H1 (cell line): ENCODE results near the gene MACROD1.

Experiments used
- EZH2 ChIP-seq: fragments of 200-600 bp; sonication (generic); IDR thresholded peaks from 2 replicates; pipeline ENCODE4 v1.7.1; 2012; ENCODE audit warnings: low read depth, mild to moderate bottlenecking, moderate library complexity, low read length, inconsistent platforms; ENCODE audit not compliant: severe bottlenecking
- JUND ChIP-seq: IDR thresholded peaks from 2 replicates; pipeline ENCODE4 v1.6.1; 2011; ENCODE audit warnings: mild to moderate bottlenecking, improper control_type of control experiment, low read length
- POLR2A ChIP-seq, 2 experiments: IDR thresholded peaks; 1 replicate in 1 of 2; 2 replicates in 1 of 2; pipeline ENCODE4 v1.6.1; 2011; ENCODE audit warnings: low read depth in 2 of 2, low read length in 2 of 2, mild to moderate bottlenecking in 2 of 2; ENCODE audit errors: control extremely low read depth in 1 of 2
- RBBP5 ChIP-seq: IDR thresholded peaks from 2 replicates; pipeline ENCODE4 v1.7.1; 2012; ENCODE audit warnings: low read depth, mild to moderate bottlenecking, inconsistent platforms, low read length, moderate library complexity, borderline replicate concordance
- YY1 ChIP-seq: IDR thresholded peaks from 2 replicates; pipeline ENCODE4 v1.6.1; 2011; ENCODE audit warnings: low read depth, mild to moderate bottlenecking, low read length
- ZNF274 ChIP-seq: IDR thresholded peaks from 2 replicates; pipeline ENCODE4 v1.7.0; 2012; ENCODE audit warnings: low read length, borderline replicate concordance; ENCODE audit errors: extremely low read depth
- TF ChIP-seq, protein P1 (sequence below), 3 experiments: IDR thresholded peaks; 1 replicate in 2 of 3; 2 replicates in 1 of 3; pipeline versions ENCODE4 v1.5.1 to v1.6.1; 2011; ENCODE audit warnings: low read length in 3 of 3, mild to moderate bottlenecking in 3 of 3, inconsistent platforms in 2 of 3, low read depth in 1 of 3, moderate library complexity in 1 of 3; ENCODE audit not compliant: insufficient read depth in 1 of 3; ENCODE audit errors: control extremely low read depth in 1 of 3
- TF ChIP-seq, protein P2 (sequence below): IDR thresholded peaks from 2 replicates; pipeline ENCODE4 v1.6.1; 2012; ENCODE audit warnings: inconsistent platforms

DNA sequence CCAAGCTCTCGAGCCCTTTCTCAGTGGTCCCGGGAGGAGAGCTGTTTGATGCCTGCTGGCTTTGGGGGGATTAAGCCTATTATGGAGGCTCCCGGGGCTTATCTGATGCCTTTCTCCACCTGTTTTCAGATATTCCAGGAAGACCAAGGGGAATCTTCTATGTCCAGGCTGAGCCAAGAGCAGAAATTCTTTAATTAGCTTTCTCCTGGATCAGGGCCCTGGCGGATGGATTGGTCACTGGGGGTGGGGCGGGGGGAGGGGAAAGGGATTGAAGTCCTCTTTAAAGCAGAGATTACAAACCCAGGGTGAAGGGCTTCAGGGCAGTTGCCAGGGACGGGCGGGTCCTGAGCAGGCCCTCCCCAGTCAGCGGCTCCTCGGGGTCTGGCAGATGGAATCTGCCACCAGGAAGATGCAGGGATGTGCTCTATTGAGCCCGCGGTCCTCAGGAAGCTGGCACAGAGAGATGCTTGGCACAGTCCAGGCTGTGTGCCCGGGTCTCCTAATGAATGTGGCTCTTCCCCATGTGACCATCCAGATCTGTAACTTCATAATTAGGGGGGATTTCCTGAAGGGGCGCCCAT lies 33.6 kb downstream of the MACROD1 start:
- TF ChIP-seq, protein P1, sequence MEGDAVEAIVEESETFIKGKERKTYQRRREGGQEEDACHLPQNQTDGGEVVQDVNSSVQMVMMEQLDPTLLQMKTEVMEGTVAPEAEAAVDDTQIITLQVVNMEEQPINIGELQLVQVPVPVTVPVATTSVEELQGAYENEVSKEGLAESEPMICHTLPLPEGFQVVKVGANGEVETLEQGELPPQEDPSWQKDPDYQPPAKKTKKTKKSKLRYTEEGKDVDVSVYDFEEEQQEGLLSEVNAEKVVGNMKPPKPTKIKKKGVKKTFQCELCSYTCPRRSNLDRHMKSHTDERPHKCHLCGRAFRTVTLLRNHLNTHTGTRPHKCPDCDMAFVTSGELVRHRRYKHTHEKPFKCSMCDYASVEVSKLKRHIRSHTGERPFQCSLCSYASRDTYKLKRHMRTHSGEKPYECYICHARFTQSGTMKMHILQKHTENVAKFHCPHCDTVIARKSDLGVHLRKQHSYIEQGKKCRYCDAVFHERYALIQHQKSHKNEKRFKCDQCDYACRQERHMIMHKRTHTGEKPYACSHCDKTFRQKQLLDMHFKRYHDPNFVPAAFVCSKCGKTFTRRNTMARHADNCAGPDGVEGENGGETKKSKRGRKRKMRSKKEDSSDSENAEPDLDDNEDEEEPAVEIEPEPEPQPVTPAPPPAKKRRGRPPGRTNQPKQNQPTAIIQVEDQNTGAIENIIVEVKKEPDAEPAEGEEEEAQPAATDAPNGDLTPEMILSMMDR (IDR thresholded peaks at IDR 0.05; ENCODE audit: control extremely low read depth in 1 of 3, insufficient read depth in 1 of 3, low read depth in 1 of 3, low read length in 3 of 3), result no peak
- TF ChIP-seq, protein P2, sequence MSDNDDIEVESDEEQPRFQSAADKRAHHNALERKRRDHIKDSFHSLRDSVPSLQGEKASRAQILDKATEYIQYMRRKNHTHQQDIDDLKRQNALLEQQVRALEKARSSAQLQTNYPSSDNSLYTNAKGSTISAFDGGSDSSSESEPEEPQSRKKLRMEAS, result no peak
- TF ChIP-seq EZH2 (no peak), POLR2A (IDR thresholded peaks at IDR 0.05; ENCODE audit: control extremely low read depth in 1 of 2, low read depth in 2 of 2, low read length in 2 of 2) (no peak), JUND (no peak), RBBP5 (no peak), YY1 (no peak), ZNF274 (no peak)
